GM19438 (cell line): ENCODE results near the gene KRT86.
"Not testable (repeated sequence)": the region's sequence is repeated elsewhere in the genome, so short reads cannot be mapped to it uniquely, and the experiment has no call there.

Source experiments
- ATAC-seq: cut with Tn5 transposase; IDR thresholded peaks from one replicate; pipeline ENCODE4 v1.9.1; 2021; ENCODE audit warnings: low read depth; ENCODE audit not compliant: unreplicated experiment

KRT86 gene

DNA sequence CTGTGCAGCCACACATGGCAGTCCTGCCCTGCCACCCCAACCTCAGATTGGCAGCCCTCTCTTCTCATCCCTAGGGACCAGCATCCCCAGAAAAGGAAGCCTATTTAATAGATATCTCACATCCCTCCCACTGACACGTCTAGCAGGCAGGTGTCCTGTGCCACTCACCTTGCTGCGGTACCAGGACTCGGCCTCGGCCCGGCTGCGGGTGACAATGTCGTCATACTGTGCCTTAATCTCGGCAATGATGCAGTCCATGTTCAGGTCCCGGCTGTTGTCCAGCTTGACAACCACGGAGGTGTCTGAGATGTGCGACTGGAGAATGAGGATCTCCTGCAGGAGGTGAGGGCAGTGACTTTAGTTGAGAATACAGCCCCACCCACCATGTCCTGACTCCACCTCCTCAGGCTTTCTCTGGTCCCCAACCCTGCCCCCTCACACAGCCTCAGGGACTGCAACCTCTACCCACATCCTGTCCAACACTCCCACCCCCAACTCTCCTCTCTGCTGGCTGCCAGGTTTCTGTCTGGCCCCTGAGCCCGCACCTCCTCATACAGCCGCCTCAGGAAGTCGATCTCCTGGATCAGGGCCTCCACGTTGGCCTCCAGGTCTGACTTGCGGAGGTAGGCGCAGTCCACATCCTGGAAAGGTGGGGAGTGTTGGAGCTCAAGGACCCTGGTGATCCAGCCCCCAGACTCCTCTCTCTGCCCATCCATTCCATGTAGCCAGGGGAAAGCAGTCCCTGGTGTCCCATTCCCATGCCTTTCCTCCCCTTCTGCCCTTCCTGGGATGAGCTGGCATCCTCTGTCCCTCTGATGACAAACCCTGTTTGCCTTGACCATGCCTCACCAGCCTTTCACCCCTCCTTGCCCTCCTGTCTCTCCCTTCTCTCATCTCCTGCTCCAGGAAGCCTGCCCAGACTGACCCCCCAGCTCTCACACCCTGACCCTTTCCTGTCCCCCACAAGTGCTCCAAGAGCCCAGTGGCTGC, 13.7 kb downstream of the KRT86 start:
- ATAC-seq: peak; percentile 97

DNA sequence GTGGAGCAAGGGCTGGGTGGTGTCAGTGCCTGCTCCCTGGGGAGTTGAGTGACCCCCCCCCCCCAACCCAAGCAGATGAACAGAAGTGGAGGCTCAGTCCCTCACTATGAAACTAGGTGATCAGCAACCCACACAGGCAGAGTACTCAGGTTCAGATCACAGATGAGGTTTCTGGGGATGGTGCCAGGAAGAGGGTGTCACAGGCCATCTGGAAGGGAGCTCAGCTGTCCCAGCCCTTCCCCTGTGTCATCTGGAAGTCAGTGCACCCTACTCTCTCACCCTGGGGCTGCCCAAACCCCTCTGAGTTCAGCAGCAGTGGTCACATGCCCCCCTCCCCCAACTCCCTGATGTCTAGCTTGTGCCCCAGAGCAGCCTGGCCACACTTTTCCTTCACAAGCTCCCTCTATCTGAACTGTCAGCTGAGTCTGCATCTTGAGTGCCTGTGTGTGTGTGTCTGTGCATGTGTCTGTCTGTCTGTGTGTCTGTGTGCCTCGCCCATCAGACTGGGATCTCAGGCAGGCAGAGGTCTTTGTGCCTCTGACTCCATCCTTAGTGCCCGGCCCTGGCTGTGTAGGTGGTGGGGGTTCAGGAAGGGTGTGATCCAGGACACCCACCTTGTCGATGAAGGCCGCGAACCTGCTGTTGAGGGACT, 16.2 kb downstream of the KRT86 start:
- not testable (repeated sequence) for ATAC-seq

DNA sequence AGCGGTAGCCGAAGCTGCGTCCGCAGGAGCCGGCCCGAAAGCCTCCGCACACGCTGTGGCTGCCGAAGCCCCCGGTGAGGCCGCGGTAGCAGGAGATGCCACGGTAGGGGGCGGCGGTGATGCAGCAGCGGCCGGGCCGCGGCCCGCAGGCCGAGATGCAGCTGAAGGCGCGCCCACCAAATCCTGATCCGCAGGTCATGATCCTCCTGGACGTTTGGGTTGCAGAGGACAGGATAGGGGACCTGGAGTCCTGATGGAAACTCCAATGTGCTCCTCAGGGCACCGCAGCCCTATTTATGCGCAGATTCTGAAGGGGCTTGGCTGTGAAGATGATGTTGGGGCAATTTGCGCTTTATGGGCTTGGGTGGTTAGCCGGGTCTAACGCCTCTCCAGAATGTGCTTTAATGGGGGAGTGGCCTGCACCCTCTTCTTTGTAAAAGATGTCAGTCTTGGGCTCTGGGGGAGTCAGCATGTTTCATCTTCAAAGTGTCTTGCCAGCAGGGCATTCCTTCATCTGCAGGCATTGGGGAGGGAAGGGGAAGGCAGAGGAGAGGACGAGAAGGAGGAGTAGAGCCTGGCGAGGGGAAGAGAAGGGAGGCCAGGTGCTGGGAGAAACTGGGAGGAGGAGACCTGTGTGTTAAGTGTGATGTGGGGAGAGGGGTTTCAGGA, 17.0 kb downstream of the KRT86 start, which contains the start of gene KRT81:
KRT81 (minus strand) TSS at position 268 of the 669 bp plus-strand sequence; CDS start at position 199, 69 bp downstream.
- no peak for ATAC-seq

DNA sequence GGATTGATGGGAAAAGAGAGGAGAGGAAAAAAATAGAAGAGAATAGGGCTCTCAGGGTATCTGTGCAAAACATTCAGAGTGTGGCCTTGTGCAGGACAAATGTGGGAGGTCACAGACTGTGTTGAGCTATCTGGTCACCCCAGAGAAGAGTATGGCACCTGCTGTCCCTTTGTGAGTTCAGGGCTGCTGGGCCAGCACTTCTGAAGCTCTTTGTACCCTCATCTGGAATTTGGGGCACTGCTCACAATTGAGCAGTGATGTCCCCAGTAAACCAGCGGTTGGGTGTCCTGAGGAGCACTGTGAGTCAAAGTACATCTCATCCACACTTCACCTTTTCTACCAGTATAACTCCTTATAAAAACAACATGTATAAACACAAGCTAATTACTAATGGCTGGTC, 19.5 kb downstream of the KRT86 start:
- no peak for ATAC-seq

DNA sequence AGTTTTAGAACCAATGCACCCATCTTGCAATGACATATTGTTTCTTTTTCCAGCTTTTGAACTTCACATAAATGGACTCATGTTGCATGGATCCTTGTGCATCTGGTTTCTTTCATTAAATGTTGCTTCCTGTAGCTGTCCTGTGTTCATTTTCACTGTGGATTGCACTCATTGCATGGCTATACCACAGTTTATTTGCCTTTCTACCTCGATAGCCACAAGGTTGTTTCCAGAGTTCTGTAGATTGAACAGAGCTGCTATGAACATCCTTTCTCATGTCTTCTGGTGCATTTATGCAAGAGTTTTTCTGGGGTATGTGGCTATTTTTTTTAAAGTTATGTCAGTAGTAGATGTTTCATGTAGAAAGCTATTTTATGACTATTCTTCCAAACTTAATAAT, 20.4 kb downstream of the KRT86 start:
- ATAC-seq: no peak

DNA sequence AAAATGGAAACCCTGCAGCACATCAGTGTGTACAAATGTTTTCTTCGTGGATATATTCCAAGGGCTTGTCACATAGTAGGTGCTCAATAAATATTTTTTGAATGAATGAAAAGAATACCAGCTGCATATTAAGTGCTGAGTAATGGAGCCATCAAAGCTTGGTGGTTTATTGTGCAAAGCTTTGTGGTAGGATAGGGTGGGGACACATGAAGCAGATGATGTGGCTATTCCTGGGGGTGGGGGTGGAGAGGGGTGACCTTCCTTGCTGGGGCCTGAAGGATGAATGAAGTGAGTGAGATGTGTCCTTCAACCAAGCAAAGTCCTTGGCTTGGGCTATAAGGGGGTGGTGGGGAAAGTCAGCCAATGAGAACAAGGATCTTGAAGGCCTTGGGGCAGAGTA, 21.2 kb downstream of the KRT86 start:
- ATAC-seq: no peak

DNA sequence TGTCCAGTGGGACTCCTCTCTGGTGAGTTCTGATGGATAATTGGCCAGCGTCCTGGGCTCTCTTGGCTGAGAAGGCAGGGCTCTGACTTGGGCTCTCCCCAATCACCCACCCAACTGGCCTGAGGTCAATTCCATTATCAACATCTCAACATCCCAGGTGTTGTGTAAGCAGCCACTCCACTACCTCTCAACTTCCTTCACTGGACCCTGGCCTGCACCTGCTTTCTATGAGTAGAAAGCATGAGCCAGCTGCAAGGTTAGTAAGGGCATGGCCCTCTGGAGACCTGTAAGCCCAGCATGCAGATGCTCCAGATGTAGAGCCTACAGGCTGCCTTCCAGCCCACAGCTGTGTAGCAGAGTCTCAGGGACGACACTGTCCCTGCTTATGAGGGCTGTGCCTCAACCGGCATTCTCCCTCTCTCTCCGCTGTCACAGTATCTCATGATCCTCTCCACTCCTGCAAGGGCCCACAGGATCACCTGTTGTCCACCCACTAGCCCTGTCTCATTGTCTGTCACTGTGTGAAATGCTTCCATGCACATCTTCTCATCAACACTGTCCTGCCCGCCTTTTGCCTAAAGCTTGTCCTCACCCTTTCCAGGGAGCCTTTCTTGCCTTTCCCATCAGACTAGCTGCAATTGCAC, 22.2 kb downstream of the KRT86 start:
- ATAC-seq: no peak

DNA sequence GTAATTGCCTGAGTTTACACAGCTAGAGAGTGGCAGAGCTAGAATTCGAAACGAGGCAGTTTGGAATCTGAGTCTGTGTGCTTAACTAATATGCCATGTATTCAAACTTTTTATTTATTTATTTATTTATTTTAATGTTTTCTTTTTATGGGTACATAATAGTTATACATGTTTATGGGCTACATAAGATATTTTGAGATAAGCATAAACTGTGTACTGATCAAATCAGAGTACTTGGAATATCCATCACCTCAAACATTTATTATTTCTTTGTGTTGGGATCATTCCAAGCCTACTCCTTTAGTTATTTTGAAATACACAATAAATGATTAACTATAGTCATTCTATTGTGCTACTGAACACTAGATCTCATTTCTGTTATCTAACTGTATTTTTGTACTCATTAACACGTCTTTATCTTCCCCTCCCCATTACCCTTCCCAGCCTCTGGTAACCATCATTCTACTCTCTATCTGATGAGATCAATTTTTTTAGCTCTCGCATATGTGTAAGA, 24.3 kb downstream of the KRT86 start:
- no peak for ATAC-seq

DNA sequence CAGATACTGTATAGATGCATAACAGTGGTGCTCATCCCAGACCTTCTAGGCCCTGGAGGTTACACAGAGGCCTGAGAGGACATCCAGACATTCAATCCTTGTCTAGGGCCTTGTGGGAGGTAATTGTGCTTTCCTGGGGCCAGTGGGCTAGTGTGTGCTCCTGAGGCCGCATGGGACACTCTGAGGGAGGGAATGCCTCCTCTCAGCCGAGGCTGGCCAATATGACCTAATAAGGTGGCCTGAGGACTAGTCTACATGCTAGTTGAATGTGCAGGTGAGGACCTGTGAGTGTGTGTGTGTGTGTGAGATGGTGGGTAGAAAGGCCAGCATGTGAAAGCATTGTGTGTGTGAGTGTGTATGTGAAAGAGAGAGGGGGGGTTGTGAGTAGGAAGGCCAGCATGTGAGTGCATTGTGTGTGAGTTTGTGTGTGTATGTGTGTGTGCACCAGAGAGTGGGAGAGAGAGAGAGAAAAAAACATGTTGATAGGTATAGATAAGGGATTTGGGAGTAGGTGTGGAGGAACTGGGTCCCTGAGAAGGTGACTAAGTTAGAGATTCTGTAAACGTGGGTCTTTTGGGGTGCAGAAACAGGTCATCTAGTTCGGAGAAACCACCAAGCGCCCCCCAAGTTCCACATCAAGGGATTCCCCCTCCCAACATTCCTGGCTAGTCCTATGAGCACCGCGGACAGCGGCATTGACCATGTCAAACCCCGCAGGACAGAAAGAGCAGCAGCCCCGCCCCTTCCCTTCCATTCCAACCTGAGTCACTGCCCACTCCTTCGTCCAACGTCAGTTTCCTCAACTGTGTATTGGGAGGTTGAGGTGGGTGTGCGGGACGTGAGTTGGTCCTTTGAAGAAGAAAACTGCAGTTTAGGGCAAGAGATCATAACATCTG, 26.6 kb downstream of the KRT86 start:
- ATAC-seq: no peak

DNA sequence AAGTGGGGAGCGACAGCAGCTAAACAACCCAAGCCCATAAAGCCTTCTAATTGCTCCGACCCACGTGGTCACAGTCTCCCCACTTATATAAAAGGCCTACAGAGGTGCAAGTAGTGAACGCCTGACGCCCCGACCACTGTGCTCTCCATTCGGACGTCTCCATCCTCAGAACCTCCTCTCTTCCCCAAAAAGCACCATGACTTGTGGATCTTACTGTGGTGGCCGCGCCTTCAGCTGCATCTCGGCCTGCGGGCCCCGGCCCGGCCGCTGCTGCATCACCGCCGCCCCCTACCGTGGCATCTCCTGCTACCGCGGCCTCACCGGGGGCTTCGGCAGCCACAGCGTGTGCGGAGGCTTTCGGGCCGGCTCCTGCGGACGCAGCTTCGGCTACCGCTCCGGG, 27.3 kb downstream of the KRT86 start:
- ATAC-seq: not testable (repeated sequence)

DNA sequence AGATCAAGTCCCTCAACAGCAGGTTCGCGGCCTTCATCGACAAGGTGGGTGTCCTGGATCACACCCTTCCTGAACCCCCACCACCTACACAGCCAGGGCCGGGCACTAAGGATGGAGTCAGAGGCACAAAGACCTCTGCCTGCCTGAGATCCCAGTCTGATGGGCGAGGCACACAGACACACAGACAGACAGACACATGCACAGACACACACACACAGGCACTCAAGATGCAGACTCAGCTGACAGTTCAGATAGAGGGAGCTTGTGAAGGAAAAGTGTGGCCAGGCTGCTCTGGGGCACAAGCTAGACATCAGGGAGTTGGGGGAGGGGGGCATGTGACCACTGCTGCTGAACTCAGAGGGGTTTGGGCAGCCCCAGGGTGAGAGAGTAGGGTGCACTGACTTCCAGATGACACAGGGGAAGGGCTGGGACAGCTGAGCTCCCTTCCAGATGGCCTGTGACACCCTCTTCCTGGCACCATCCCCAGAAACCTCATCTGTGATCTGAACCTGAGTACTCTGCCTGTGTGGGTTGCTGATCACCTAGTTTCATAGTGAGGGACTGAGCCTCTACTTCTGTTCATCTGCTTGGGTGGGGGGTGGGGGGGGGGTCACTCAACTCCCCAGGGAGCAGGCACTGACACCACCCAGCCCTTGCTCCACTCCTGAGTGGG, 27.9 kb downstream of the KRT86 start:
- ATAC-seq: not testable (repeated sequence)

DNA sequence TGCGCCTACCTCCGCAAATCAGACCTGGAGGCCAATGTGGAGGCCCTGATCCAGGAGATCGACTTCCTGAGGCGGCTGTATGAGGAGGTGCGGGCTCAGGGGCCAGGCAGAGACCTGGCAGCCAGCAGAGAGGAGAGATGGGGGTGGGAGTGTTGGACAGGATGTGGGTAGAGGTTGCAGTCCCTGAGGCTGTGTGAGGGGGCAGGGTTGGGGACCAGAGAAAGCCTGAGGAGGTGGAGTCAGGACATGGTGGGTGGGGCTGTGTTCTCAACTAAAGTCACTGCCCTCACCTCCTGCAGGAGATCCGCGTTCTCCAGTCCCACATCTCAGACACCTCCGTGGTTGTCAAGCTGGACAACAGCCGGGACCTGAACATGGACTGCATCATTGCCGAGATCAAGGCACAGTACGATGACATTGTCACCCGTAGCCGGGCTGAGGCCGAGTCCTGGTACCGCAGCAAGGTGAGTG, 30.5 kb downstream of the KRT86 start:
- peak; percentile 86 for ATAC-seq

DNA sequence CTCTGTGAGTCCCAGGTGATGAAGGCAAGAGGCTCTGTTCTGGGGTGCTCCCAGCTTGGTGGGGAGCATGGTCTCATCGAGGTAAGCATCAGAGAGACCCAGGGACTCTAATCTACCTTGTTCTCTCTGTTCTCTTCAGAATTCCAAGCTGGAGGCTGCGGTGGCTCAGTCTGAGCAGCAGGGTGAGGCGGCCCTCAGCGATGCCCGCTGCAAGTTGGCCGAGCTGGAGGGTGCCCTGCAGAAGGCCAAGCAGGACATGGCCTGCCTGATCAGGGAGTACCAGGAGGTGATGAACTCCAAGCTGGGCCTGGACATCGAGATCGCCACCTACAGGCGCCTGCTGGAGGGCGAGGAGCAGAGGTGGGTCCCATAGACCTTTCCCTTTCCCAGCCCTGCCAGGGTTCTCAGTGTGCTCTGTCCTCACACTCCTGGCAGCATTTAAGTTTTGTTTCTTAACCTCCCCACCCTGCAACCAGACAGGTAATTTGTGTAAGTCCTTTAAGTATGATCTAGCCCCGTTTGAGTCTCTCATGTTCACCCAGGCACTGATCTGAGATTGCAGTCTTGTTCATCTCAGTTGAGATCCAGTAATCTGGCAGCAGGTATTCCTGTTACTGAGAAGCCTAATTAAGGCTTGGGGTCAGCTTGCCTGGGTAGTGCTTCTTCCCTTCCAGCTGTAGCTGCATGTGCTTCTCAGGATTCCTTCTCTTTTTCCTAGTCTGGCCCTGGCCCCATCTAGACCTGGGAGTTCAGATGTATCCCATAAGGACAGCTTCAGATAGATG, 31.7 kb downstream of the KRT86 start:
- ATAC-seq: no peak

DNA sequence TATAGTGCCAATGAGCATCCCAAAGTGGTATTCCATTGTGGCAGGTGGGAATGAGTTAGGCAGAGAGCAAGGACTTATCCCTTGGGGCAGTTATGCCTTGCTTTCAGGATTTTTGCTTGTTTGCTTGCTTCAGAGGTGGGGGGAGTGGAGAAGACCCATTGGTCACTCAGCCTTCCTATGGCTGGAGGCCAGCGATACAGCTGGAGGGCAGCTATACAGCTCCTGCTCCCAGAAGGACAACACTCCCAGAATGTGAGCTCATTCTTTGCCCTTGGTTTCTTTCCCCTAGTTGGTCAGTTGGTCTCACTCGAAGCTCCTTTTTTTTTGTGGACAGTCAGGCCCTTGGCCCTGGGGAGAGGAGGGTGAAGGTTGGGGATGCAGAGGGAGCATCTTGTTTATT, 32.3 kb downstream of the KRT86 start:
- ATAC-seq: no peak

DNA sequence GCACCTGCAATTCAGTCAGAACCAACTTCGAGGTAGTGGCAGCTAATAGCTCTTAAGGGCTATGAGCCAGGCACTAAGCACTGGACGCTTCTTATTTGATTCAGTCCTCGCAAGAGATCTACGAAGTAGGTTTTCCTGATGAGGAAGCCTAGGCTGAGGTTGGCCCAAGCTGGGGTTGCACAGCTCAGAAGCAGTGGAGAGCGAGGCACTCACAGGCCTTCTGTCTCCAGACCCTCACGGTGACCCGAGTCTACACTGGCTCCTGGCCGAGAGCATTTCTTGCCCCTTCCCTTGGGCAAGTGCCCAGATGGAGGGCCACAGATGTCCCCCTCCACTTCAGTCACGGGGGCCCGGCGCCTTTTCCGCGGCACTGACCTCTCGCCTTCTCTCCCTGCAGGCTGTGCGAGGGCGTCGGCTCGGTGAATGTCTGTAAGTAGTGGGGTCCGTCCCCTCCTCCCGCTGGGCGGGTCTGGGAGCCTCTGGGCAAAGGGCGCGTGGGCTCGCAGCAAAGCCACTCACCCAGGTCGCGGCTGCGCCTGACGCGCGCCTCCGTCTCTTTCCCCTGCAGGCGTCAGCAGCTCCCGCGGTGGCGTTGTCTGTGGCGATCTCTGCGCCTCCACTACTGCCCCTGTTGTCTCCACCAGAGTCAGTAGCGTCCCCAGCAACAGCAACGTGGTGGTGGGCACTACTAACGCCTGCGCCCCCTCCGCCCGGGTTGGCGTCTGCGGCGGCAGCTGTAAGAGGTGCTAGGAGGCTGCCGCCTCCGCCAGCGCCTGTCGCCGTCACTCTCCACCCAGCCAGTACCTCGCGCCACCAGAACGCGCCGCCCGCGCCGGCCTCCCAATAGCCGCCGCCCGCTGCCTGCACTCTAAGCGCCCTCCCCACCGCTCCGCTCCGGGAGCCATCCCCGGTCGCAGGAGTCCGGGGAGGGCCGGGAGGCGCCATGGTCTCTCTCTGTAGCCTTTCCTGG, 33.7 kb downstream of the KRT86 start:
- ATAC-seq: no peak

DNA sequence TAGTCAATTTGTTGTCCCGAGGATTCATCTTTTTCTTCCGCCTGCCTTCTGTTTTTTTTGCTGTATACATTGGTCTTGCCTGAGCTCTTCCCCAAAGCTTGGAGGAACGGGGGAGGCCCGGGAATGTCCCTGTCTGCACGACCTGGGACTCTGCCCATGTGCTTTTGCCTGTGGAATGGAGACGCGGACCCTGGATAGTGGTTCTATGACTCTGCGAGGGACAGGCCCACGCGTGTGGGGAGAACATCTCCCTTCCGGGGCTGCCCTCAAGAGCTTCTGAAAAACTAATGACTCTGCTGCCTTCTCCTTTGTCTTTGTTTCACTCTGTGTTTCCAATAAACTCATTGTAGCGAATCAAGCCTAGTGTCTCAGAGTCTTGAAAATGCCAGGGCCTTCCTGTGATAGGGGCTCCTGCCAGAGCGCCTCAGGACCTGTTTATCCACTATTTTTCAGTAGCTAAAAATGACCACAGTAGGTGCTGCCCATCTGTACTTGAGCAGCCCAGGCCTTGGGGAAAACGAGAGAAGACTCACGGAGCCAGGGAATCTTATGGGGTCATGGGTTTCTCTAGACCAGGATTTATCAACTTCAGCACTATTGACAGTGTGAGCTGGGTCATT, 34.5 kb downstream of the KRT86 start:
- ATAC-seq: no peak
